Sciatic nerve (tissue), 2 donors: ENCODE data around the gene FEM1A. TPM values are rescaled to one million over a fixed set of nuclear protein-coding genes. Genes with fewer than 3 reads are reported as not detected.
"Not testable (repeated sequence)": the region's sequence is repeated elsewhere in the genome, so short reads cannot be mapped to it uniquely, and the experiment has no call there.

Experiments
- ATAC-seq: fragments of 200-7000 bp; cut with Tn5 transposase; one replicate; pipeline ENCODE4 v1.9.1; 2020; ENCODE audit warnings: mild to moderate bottlenecking, moderate library complexity
- DNase-seq: peaks from one replicate; pipeline ENCODE4 v3.0.0-alpha.2; 2020; ENCODE audit warnings: low spot score
- intact Hi-C: fragments of 100-400 bp; cut with DNase I; formaldehyde crosslinking; loops from one replicate; pipeline ENCODE4 v1.14.2; 2022
- total RNA-seq: library from RNA; stranded (reverse); fragmentation: NEBNext Ultra II Directional; extraction: Animal tissue kit (Norgen Biotek cat#: 25700); gene quantifications from one replicate; pipeline ENCODE4 v1.2.1, GENCODE V29; 2021
- donor health status: DM: no; HTN: no; CAD: no.
- donor health status: DM: no; HTN: no; CAD: no.

FEM1A gene
- total RNA-seq, 1 donor from 2014 or later, result 7.5 TPM

DNA sequence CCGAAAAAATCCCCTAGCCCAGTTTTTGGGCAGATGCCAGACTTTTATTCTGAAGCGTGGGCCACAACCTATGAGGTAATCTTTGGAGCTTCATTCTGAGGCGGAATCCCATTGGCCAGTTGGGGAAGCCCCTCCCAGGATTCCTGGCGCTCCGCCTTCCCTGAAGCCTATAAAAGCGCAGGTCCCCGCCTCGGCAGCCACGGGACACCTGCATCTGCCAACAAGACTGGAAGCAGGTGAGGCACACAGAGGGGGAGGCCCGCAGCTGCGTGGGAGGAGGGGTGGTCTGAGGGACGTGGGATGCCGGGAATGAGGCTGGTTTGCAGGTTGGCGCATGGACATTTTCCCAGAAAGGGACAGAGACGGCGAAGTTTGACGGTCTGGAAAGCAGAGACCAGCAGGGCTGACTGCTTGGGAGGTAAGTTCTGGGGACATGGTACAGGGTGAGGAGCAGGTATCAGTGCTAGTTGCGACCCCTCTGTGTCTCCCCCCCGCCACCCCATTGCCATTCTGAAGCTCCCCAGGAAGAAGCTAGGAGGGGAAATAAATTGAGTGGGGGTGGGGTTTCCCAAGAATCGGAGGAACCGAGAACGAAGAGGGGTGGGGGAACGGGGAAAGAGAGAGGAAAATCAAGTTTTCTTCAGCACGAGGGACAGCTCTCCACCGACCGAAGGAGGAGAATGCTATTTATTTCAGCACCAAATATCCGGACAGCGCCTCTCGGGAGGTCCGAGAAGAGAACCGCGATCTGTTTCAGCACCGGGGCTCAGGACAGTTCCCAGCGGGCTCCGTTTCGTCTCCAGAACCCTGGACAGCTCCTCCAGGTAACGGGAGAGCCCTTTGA is 22.4 kb upstream of the FEM1A start:
- peak; percentile 90 for DNase-seq
- peak; percentile 84 for ATAC-seq
- intact Hi-C loops, result no loop called here

DNA sequence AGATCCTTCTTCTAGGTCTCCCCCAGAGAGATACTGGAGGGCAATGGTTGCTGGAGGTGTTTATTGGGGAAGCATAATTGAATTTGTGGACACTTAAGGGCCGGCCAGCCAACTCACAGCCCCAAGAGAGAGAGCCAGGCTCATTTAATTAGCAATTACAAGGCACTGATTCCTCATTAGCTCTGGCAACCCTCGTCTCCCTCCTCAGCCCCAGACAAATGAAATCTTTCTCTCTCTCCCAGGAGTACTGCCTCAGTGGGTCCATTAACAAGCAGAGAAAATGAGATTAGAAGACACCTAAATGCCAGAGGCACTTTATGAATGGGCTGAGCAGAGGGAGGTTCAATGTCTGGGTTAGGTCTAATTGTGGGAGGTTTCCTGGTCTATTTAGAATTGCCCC is 19.0 kb upstream of the FEM1A start:
- DNase-seq, result no peak
- ATAC-seq, result no peak
- intact Hi-C loops, result no loop called here

DNA sequence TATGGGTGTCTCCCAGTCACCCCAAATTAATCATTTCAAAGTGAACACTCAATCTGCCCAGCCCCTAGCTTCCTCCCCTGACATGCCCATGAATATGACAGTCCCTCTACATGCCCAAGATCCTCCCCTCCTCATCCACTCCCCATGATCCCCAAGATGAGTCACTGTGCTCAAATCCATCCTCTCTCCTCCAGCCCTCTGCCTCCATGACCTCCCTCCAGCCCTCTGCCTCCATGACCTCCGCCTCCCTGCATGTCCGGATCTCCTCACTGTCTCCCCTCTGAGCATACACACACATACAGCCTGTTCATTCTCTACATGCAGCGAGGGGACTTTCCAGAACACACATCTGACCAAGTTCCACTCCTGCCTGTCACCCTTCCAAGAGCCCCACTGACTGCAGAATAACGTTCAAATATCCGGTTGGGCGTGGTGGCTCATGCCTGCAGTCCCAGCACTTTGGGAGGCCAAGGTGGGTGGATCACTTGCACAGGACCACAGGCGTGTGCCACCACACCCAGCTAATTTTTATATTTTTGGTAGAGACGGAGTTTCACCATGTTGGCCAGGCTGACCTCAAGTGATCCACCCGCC is 18.4 kb upstream of the FEM1A start:
- ATAC-seq, result no peak
- intact Hi-C loops, result no loop called here
- DNase-seq, result no peak

DNA sequence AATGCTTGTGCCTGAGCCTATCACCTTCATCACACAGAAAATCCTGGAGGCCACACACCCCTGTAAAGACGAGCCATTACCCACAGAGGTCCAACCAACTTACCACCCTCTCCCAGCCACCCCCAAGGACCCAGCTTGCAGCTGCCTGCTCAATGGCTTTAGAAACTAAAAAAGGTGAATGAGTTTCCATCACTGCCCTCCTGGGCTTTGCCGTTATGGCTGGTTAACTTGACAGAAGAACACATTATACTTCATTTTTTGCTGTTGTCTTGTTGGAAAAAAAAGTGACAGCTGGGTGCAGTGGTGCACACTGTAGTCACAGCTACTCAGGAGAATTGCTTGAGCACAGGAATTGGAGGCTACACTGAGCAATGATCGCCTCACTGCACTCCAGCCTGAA is 17.4 kb upstream of the FEM1A start:
- intact Hi-C loops, result no loop called here
- DNase-seq (no peak), ATAC-seq (no peak)

GRCh38 chr19:4775627-4776152 is 15.8 kb upstream of the FEM1A start:
- intact Hi-C loops, result no loop called here
- ATAC-seq, result no peak
- no peak for DNase-seq

DNA sequence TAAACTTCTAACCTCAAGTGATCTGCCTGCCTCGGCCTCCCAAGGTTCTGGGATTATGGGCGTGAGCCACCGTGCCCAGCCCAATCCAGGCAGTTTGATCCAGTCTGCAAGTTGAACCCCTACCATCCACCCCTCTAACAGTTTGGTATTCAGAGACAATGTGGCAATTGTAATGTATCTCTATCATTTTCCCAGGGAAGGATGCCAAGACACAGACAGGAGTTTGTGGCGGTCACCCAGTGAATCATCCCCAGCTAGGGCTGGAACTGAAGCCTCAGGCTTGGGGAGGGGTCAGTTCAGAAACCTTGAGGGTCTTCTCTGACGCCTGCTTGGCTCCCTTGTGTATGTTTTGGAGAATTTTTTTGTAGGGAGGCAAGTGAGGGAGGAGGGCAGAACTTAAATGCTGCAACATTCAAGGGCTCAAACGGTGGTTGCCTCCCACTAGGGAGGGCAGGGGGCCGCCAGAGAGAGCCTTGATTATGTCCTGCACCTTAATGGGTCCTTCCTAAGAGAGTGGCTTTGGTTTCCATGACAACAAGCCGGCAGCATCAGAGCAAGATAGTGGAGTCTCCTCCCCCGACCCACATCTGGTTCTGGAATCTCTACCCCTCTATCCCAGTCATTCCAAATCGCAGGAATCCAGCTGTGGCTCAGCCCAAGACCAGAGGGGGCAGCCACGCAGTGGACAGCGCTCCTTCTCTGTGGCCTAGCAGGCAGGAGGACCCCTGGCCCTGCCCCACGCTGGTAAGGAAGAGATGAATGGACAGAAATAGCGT is 14.9 kb upstream of the FEM1A start:
- DNase-seq, result no peak
- intact Hi-C loops, result no loop called here
- no peak for ATAC-seq

- ATAC-seq, intact Hi-C loops, DNase-seq: not testable (repeated sequence)
Measured at GRCh38 chr19:4778124-4778523, 13.4 kb upstream of the FEM1A start.

GRCh38 chr19:4780860-4781259 is 10.7 kb upstream of the FEM1A start:
- DNase-seq (no peak), ATAC-seq (no peak)

DNA sequence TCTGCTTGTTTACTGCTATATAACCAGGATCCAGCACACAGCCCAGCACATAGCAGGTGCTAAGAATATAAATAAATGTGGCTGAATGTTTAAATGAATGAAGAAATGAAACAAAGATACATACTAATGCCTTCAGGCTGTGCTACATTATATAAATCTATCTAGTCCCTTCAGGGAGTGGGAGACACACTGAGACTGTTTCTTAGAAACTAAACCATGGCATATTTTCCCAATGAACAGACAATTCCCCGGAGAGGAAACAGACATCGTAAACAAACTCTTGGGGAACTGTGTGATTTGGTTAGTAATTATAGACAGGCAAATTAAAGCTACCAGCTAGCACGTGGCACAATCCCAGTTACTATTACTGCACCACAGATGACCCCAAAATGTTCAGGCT is 9.7 kb upstream of the FEM1A start:
- intact Hi-C loops, result no loop called here
- no peak for DNase-seq

More at GRCh38 chr19:4780860-4781259, 10.7 kb upstream of the FEM1A start:
- intact Hi-C loops, result no loop called here

GRCh38 chr19:4786412-4787016 is 5.0 kb upstream of the FEM1A start:
- DNase-seq, intact Hi-C loops, ATAC-seq: not testable (repeated sequence)

More for the DNA sequence above, 9.7 kb upstream of the FEM1A start:
- no peak for ATAC-seq

DNA sequence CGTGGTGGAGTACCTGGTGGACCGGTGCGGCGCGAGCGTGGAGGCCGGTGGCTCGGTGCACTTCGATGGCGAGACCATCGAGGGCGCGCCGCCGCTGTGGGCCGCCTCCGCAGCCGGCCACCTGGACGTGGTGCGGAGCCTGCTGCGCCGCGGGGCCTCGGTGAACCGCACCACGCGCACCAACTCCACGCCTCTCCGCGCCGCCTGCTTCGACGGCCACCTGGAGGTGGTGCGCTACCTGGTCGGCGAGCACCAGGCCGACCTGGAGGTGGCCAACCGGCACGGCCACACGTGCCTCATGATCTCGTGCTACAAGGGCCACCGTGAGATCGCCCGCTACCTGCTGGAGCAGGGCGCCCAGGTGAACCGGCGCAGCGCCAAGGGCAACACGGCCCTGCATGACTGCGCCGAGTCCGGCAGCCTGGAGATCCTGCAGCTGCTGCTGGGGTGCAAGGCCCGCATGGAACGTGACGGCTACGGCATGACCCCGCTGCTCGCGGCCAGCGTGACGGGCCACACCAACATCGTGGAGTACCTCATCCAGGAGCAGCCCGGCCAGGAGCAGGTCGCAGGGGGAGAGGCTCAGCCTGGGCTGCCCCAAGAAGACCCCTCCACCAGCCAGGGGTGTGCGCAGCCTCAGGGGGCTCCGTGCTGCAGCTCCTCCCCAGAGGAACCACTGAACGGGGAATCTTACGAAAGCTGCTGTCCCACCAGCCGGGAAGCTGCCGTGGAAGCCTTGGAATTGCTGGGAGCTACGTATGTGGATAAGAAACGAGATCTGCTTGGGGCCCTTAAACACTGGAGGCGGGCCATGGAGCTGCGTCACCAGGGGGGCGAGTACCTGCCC is 708 bp downstream of the FEM1A start:
- peak; percentile 68 for DNase-seq
- ATAC-seq, result not testable (repeated sequence)

DNA sequence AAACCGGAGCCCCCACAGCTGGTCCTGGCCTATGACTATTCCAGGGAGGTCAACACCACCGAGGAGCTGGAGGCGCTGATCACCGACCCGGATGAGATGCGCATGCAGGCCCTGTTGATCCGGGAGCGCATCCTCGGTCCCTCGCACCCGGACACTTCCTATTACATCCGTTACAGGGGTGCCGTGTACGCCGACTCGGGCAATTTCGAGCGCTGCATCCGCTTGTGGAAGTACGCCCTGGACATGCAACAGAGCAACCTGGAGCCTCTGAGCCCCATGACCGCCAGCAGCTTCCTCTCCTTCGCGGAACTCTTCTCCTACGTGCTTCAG is 1.3 kb downstream of the FEM1A start:
- not testable (repeated sequence) for DNase-seq, ATAC-seq
- intact Hi-C loops, result loop anchor here (10.0 kb wide), 1 partner anchor 58 kb away; no protein-coding TSS in a partner anchor

More for the DNA sequence above, 708 bp downstream of the FEM1A start:
- intact Hi-C loops, result loop anchor here (10.0 kb wide), 1 partner anchor 57 kb away; no protein-coding TSS in a partner anchor

DNA sequence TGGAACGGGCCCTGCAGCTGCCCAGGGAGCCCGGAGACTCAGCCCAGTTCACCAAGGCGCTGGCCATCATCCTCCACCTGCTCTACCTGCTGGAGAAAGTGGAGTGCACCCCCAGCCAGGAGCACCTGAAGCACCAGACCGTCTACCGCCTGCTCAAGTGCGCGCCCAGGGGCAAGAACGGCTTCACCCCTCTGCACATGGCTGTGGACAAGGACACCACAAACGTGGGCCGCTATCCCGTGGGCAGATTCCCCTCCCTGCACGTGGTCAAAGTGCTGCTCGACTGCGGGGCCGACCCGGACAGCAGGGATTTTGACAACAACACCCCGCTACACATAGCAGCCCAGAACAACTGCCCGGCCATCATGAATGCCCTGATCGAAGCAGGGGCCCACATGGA is 1.7 kb downstream of the FEM1A start:
- DNase-seq, ATAC-seq: not testable (repeated sequence)
- intact Hi-C loops, result loop anchor here (10.0 kb wide), 1 partner anchor 58 kb away; no protein-coding TSS in a partner anchor

DNA sequence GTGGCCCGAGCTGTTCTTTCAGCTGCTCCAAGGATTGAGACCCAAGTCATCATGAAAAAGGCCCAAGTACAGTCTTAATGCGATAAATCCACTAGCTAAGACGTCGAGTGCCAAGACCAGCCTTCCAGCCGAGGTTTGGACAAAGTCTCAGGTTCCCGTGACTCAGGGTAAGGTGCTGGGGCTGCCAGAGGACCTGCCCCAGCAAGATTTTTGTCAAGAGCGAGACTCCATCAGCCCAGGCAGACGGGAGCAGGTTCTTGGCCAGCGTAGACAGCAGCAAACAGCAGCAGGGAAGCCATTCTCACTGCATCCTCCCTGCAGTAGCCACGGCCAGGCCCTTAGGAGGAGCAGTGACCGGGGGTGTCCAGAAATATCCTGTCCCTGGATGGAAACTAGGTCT is 3.4 kb downstream of the FEM1A start:
- intact Hi-C loops, result loop anchor here (10.0 kb wide), 1 partner anchor 60 kb away; no protein-coding TSS in a partner anchor
- ATAC-seq, result no peak

GRCh38 chr19:4795400-4795799 is 3.9 kb downstream of the FEM1A start:
- DNase-seq (no peak), ATAC-seq (no peak)
- intact Hi-C loops, result loop anchor here (10.0 kb wide), 1 partner anchor 61 kb away; no protein-coding TSS in a partner anchor

More for the DNA sequence above, 3.4 kb downstream of the FEM1A start:
- DNase-seq, result no peak

- no peak for DNase-seq
- no peak for ATAC-seq
- intact Hi-C loops, result no loop called here
Measured at GRCh38 chr19:4800591-4801081, 9.1 kb downstream of the FEM1A start.

GRCh38 chr19:4801085-4801619 is 9.6 kb downstream of the FEM1A start:
- intact Hi-C loops, result no loop called here
- DNase-seq, result no peak
- no peak for ATAC-seq
